ENCODE results near the gene SGIP1. TPM values are rescaled to one million over a fixed set of nuclear protein-coding genes. Genes with fewer than 3 reads are reported as not detected.

The SGIP1 gene
- total and polyA plus RNA-seq, 2 of the 8 experiments (the other 6 are each of a cell fraction or from before 2014, with no cell fraction given): 1.4 to 2.1 TPM

DNA sequence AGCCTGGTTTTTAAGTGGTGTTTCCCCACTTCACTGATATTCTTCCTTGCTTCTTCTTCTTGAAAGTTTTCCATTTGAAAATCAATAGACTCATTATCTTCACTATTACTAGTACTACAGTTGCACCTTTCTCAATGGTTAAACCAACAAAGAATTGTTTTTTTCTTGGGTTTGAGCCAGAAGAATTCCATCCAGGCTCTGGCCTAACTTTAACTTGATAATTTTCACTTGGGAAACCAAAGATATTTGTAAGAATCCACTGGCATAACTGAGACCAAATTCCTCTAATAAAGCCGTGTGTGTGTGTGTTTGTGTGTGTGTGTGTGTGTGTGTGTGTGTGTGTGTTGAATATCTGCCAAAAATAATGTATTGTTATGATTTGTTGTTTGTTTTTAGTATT is 103.2 kb downstream of the SGIP1 start:
- ChIA-PET POLR2A (ENCODE audit: partially characterized antibody) (interaction anchor here (0.6 kb wide), 1 partner anchor 50 kb away, joined by 3 read pairs; no protein-coding TSS in a partner anchor), CTCF (ENCODE audit: partially characterized antibody) (no interaction called here)
- H3K9ac ChIP-seq (replicated peaks in 1 of 4; ENCODE audit: extremely low read depth in 1 of 4, low read depth in 3 of 4, low read length in 3 of 4): no peak overlapping the region
- no peak overlapping the region for H4K8ac ChIP-seq (ENCODE audit: extremely low read depth, insufficient read depth, low read length)
- no peaks in the 10 kb centered on the region for H4K20me1 ChIP-seq (replicated peaks in 1 of 2; ENCODE audit: control insufficient read depth in 1 of 2, insufficient read depth in 2 of 2, low read length in 2 of 2)
- H3K4me2 ChIP-seq (ENCODE audit: insufficient read depth in 1 of 2, low read depth in 2 of 2, low read length in 2 of 2): no peak overlapping the region
- no peak overlapping the region for H3K56ac ChIP-seq (replicated peaks; ENCODE audit: insufficient read length, low read depth, low read length)
- H3K79me1 ChIP-seq (ENCODE audit: low read depth, low read length): no peaks in the 10 kb centered on the region
- 80% methylated on average over 1 of the region's 1 CpG; no CpG with 5 or more reads in 1 of the 2 experiments for WGBS, 2 experiments (ENCODE audit: extremely low coverage in 1 of 2, insufficient coverage in 1 of 2, insufficient read length in 1 of 2, insufficient replicate concordance in 2 of 2, low coverage in 1 of 2, low lambda C conversion rate in 2 of 2, missing lambda C conversion rate in 1 of 2)
- H2BK12ac ChIP-seq (ENCODE audit: low read depth, low read length): no peak overlapping the region
- no peak overlapping the region for H4K5ac ChIP-seq (ENCODE audit: insufficient read length, low read depth, low read length)
- H3K23ac ChIP-seq (ENCODE audit: insufficient read length): no peak overlapping the region
- H3K14ac ChIP-seq (ENCODE audit: insufficient read length): no peak overlapping the region
- no peak overlapping the region for H3K4ac ChIP-seq (replicated peaks; ENCODE audit: insufficient read length, low read depth, low read length)
- H2AK5ac ChIP-seq (ENCODE audit: low read depth, low read length): no peak overlapping the region
- H3K79me2 ChIP-seq (ENCODE audit: control insufficient read depth in 1 of 2, insufficient read depth in 2 of 2, low read length in 2 of 2): no peaks in the 10 kb centered on the region
- H4K91ac ChIP-seq (replicated peaks; ENCODE audit: insufficient read length, low read length): no peak overlapping the region
- H2BK120ac ChIP-seq (replicated peaks; ENCODE audit: low read depth, low read length): no peak overlapping the region
- H3K23me2 ChIP-seq (ENCODE audit: low read depth, low read length): no peaks in the 10 kb centered on the region; the same call in 1 of the 2 replicates
- DNase-seq (ENCODE audit: low read depth in 1 of 2, low spot score in 2 of 2) (no peak), FAIRE-seq (no peak)
- TF ChIP-seq YY1 (IDR thresholded peaks at IDR 0.05; ENCODE audit: low read depth, low read length) (no peak), KDM4A (IDR thresholded peaks at IDR 0.05; ENCODE audit: low read depth, low read length, severe bottlenecking) (no peak)
- H3K9me3 ChIP-seq (ENCODE audit: insufficient read depth in 2 of 2, low read depth in 1 of 2, low read length in 1 of 2): no peaks in the 10 kb centered on the region
- peaks cover 0 to 3% (median 0%) of the 10 kb centered on the region in 4 experiments; a peak in 1 of 7 replicates for H3K4me1 ChIP-seq (replicated peaks in 1 of 4; ENCODE audit: control insufficient read depth in 3 of 4, insufficient read depth in 4 of 4, low read length in 3 of 4)
- H3K18ac ChIP-seq (ENCODE audit: extremely low read depth, low read length): no peak overlapping the region
- H3K27me3 ChIP-seq (replicated peaks in 1 of 4; ENCODE audit: control insufficient read depth in 3 of 4, extremely low read depth in 1 of 4, insufficient read depth in 3 of 4, low read length in 3 of 4): no peaks in the 10 kb centered on the region
- no peaks in the 10 kb centered on the region for H3K36me3 ChIP-seq (ENCODE audit: control insufficient read depth in 2 of 4, insufficient read depth in 4 of 4, low read length in 3 of 4)
- H2BK5ac ChIP-seq (ENCODE audit: low read depth, low read length): no peak overlapping the region
- H3K27ac ChIP-seq (ENCODE audit: low read depth, low read length): no peak overlapping the region
- H2BK20ac ChIP-seq (ENCODE audit: low read length): no peak overlapping the region
- H3K4me3 ChIP-seq (ENCODE audit: extremely low read depth in 1 of 4, insufficient read depth in 2 of 4, low read depth in 3 of 4, low read length in 4 of 4): no peak overlapping the region
- H2AFZ ChIP-seq (ENCODE audit: low read length): no peak overlapping the region
- no peak overlapping the region for H2BK15ac ChIP-seq (ENCODE audit: low read length)
